Activated CD8-positive, alpha-beta memory T cell treated with anti-CD3 and anti-CD28 coated beads, Interleukin-2, amount 10 ng/mL, durations not matched to agents 7 days and 5 days (primary cell): ENCODE data around the gene PPM1N. TPM values are rescaled to one million over a fixed set of nuclear protein-coding genes. Genes with fewer than 3 reads are reported as not detected.

Source experiments
- ATAC-seq: fragments of 150-1000 bp; cut with Tn5 transposase; one replicate; pipeline ENCODE4 v1.10.0; 2021; ENCODE audit warnings: moderate library complexity
- CTCF ChIA-PET: fragments of 350-600 bp; sonication (Branson Sonifier 250); formaldehyde crosslinking; loops from one replicate; lab custom pipeline; 2021; ENCODE audit warnings: antibody characterized with exemption; lab: Charles Lee
- DNase-seq: peaks from one replicate; pipeline ENCODE4 v3.0.0-alpha.2; 2020
- H3K27ac Mint-ChIP-seq: one replicate; pipeline ENCODE4 v1.8.0; 2021; ENCODE audit warnings: mild to moderate bottlenecking, mixed read lengths
- H3K27me3 Mint-ChIP-seq: one replicate; pipeline ENCODE4 v1.8.0; 2021; ENCODE audit warnings: mixed read lengths
- H3K36me3 Mint-ChIP-seq: one replicate; pipeline ENCODE4 v1.8.0; 2021; ENCODE audit warnings: mild to moderate bottlenecking, mixed read lengths
- H3K4me1 Mint-ChIP-seq: one replicate; pipeline ENCODE4 v1.8.0; 2021; ENCODE audit warnings: mixed read lengths
- H3K4me3 Mint-ChIP-seq: one replicate; pipeline ENCODE4 v1.8.0; 2021; ENCODE audit warnings: mild to moderate bottlenecking, moderate library complexity, mixed read lengths
- H3K9me3 Mint-ChIP-seq: one replicate; pipeline ENCODE4 v1.8.0; 2022; ENCODE audit warnings: low read depth, mixed read lengths
- total RNA-seq, 2 experiments: library from RNA; stranded (reverse); gene quantifications; one replicate each; pipeline ENCODE4 v1.2.3, GENCODE V29; 2021

The PPM1N gene
- total RNA-seq, 2 experiments from 2014 or later: 4.3 to 4.5 TPM

GRCh38 chr19:45499196-45500180, 1.2 kb downstream of the PPM1N start:
- ATAC-seq: peak; percentile 42
- peaks cover 18% of the 10 kb centered on the region for H3K27me3 Mint-ChIP-seq
- peak; percentile 89 for DNase-seq
- no peaks in the 10 kb centered on the region for H3K9me3 Mint-ChIP-seq
- peak overlapping the region; percentile 50 for H3K4me3 Mint-ChIP-seq
- H3K36me3 Mint-ChIP-seq: no peaks in the 10 kb centered on the region
- H3K4me1 Mint-ChIP-seq: peaks cover 36% of the 10 kb centered on the region
- H3K27ac Mint-ChIP-seq: peak overlapping the region; percentile 40
- CTCF ChIA-PET: interaction anchor here (0.6 to 8.0 kb wide), 14 partner anchors 8 to 1212 kb away, joined by 3 to 108 read pairs (median 4); partner anchors contain the start of gene GIPR

GRCh38 chr19:45500918-45501729, 2.9 kb downstream of the PPM1N start:
- DNase-seq: no peak

GRCh38 chr19:45501730-45502014, 3.4 kb downstream of the PPM1N start:
- peaks cover 4% of the 10 kb centered on the region for H3K27me3 Mint-ChIP-seq
- no peak overlapping the region for H3K4me3 Mint-ChIP-seq
- DNase-seq (no peak), ATAC-seq (no peak)
- no peak overlapping the region for H3K27ac Mint-ChIP-seq
- no peaks in the 10 kb centered on the region for H3K9me3 Mint-ChIP-seq
- H3K4me1 Mint-ChIP-seq: peaks cover 40% of the 10 kb centered on the region
- no peaks in the 10 kb centered on the region for H3K36me3 Mint-ChIP-seq
- CTCF ChIA-PET: interaction anchor here (1.3 to 8.0 kb wide), 2 partner anchors 12 to 15 kb away, joined by 5 to 108 read pairs; no protein-coding TSS in a partner anchor

More at GRCh38 chr19:45500918-45501729, 2.9 kb downstream of the PPM1N start:
- Mint-ChIP-seq H3K36me3 (no peaks in the 10 kb centered on the region), H3K4me1 (peaks cover 39% of the 10 kb centered on the region), H3K27me3 (peaks cover 5% of the 10 kb centered on the region), H3K4me3 (no peak overlapping the region), H3K27ac (no peak overlapping the region), H3K9me3 (no peaks in the 10 kb centered on the region)
- CTCF ChIA-PET: interaction anchor here (1.3 to 8.0 kb wide), 2 partner anchors 13 to 15 kb away, joined by 5 to 108 read pairs; no protein-coding TSS in a partner anchor
- ATAC-seq: no peak

GRCh38 chr19:45502111-45502510, 3.9 kb downstream of the PPM1N start:
- Mint-ChIP-seq H3K4me1 (peaks cover 38% of the 10 kb centered on the region), H3K4me3 (no peak overlapping the region), H3K9me3 (no peaks in the 10 kb centered on the region), H3K36me3 (no peaks in the 10 kb centered on the region), H3K27me3 (peaks cover 4% of the 10 kb centered on the region), H3K27ac (no peak overlapping the region)
- CTCF ChIA-PET: interaction anchor here (1.3 to 4.1 kb wide), 2 partner anchors 12 to 56 kb away, joined by 5 to 17 read pairs; no protein-coding TSS in a partner anchor
- no peak for DNase-seq
- no peak for ATAC-seq

- ATAC-seq (no peak), DNase-seq (no peak)
- H3K36me3 Mint-ChIP-seq: peaks cover under 1% of the 10 kb centered on the region
- H3K27me3 Mint-ChIP-seq: peaks cover 4% of the 10 kb centered on the region
- no peak overlapping the region for H3K4me3 Mint-ChIP-seq
- H3K4me1 Mint-ChIP-seq: peaks cover 26% of the 10 kb centered on the region
- H3K27ac Mint-ChIP-seq: no peak overlapping the region
- CTCF ChIA-PET: interaction anchor here (2.5 to 4.1 kb wide), 4 partner anchors 19 to 138 kb away, joined by 10 to 24 read pairs (median 19); no protein-coding TSS in a partner anchor
- no peaks in the 10 kb centered on the region for H3K9me3 Mint-ChIP-seq
These were observed 5.7 kb downstream of the PPM1N start for GRCh38 chr19:45503909-45504308.

- ATAC-seq: no peak
- peak overlapping the region; percentile 84 for H3K27ac Mint-ChIP-seq
- H3K4me1 Mint-ChIP-seq: peaks cover 29% of the 10 kb centered on the region
- H3K9me3 Mint-ChIP-seq: no peaks in the 10 kb centered on the region
- DNase-seq: no peak
- CTCF ChIA-PET: interaction anchor here (1.2 to 4.1 kb wide), 9 partner anchors 9 to 137 kb away, joined by 3 to 24 read pairs (median 6); partner anchors contain the start of gene RTN2
- H3K27me3 Mint-ChIP-seq: no peaks in the 10 kb centered on the region
- H3K36me3 Mint-ChIP-seq: peaks cover 11% of the 10 kb centered on the region
- peak overlapping the region; percentile 75 for H3K4me3 Mint-ChIP-seq
These were observed 7.1 kb downstream of the PPM1N start for GRCh38 chr19:45505151-45505995.

- Mint-ChIP-seq H3K27me3 (no peaks in the 10 kb centered on the region), H3K9me3 (no peaks in the 10 kb centered on the region), H3K4me1 (peaks cover 35% of the 10 kb centered on the region), H3K27ac (peak overlapping the region; percentile 84), H3K4me3 (peak overlapping the region; percentile 75), H3K36me3 (peaks cover 12% of the 10 kb centered on the region)
- CTCF ChIA-PET: interaction anchor here (0.5 to 4.1 kb wide), 11 partner anchors 9 to 136 kb away, joined by 3 to 24 read pairs (median 5); partner anchors contain the start of gene RTN2
- ATAC-seq: no peak
- DNase-seq: no peak
These were observed 7.7 kb downstream of the PPM1N start for GRCh38 chr19:45505996-45506245.

- Mint-ChIP-seq H3K4me1 (peaks cover 40% of the 10 kb centered on the region), H3K4me3 (peak overlapping the region; percentile 99), H3K36me3 (peaks cover 16% of the 10 kb centered on the region), H3K27ac (peak overlapping the region; percentile 98), H3K9me3 (no peaks in the 10 kb centered on the region), H3K27me3 (no peaks in the 10 kb centered on the region)
- peak; percentile 98 for DNase-seq
- ATAC-seq: peak; percentile 76
- CTCF ChIA-PET: interaction anchor here (0.5 to 3.9 kb wide), 10 partner anchors 10 to 136 kb away, joined by 3 to 24 read pairs (median 4); partner anchors contain the start of gene RTN2
These were observed 8.2 kb downstream of the PPM1N start for GRCh38 chr19:45506246-45506988.

GRCh38 chr19:45506989-45507871, 9.0 kb downstream of the PPM1N start, which contains the start of gene VASP:
Gene VASP, plus strand, starts transcription at chr19:45507479. Its CDS starts 293 bp downstream, at chr19:45507772.
- H3K9me3 Mint-ChIP-seq: no peaks in the 10 kb centered on the region
- CTCF ChIA-PET: interaction anchor here (0.7 to 1.7 kb wide), 7 partner anchors 8 to 138 kb away, joined by 3 to 11 read pairs (median 3); no protein-coding TSS in a partner anchor
- peaks cover 45% of the 10 kb centered on the region for H3K4me1 Mint-ChIP-seq
- H3K36me3 Mint-ChIP-seq: peaks cover 16% of the 10 kb centered on the region
- H3K27ac Mint-ChIP-seq: peak within 1 kb of the TSS; percentile 98
- peak within 1 kb of the TSS; percentile 99 for H3K4me3 Mint-ChIP-seq
- DNase-seq (peak; percentile 97), ATAC-seq (peak; percentile 68)
- H3K27me3 Mint-ChIP-seq: no peaks in the 10 kb centered on the region

- Mint-ChIP-seq H3K4me1 (peaks cover 46% of the 10 kb centered on the region), H3K27me3 (no peaks in the 10 kb centered on the region), H3K4me3 (peak overlapping the region; percentile 99), H3K36me3 (peaks cover 18% of the 10 kb centered on the region), H3K9me3 (no peaks in the 10 kb centered on the region), H3K27ac (peak overlapping the region; percentile 94)
- DNase-seq (no peak), ATAC-seq (no peak)
- CTCF ChIA-PET: interaction anchor here (0.7 to 1.7 kb wide), 11 partner anchors 9 to 138 kb away, joined by 3 to 11 read pairs (median 4); no protein-coding TSS in a partner anchor
These were observed 9.7 kb downstream of the PPM1N start for GRCh38 chr19:45507872-45508416.
